ENCODE measurements around the gene CDC42BPB.

The CDC42BPB gene

DNA sequence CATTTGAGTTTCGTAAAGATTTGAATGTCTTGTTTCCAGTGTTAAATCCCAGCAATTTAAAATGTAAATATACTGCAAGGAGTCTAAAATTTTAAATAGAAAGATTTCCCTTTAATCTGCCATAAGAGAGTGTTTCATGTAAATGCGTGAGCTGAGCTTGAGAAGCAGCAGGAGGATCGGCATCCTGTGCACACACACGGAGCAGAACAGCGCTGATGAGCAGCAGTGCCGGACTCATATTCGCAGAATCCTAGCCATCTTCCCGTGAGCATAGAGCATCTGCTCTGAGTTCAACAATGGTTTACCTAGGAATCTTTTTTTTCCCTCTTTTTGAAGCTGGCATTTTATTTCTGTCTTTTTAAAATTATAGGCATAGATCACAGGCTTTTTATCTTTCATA lies 164.7 kb downstream of the CDC42BPB start:
- no peak for DNase-seq (ENCODE audit: insufficient read length, low spot score)
- TF ChIP-seq SPI1 (IDR thresholded peaks at IDR 0.05; ENCODE audit: low read depth, low read length) (no peak), PAX5 (IDR thresholded peaks at IDR 0.05; ENCODE audit: insufficient read depth, low read length, severe bottlenecking) (no peak), POU2F2 (IDR thresholded peaks at IDR 0.05; ENCODE audit: low read depth, low read length) (no peak), POLR2AphosphoS5 (IDR thresholded peaks at IDR 0.05; ENCODE audit: low read depth, low read length) (no peak), TAF1 (IDR thresholded peaks at IDR 0.05; ENCODE audit: low read depth, low read length) (no peak), POLR2A (IDR thresholded peaks at IDR 0.05; ENCODE audit: low read depth, low read length) (no peak)
- FAIRE-seq = no peak

DNA sequence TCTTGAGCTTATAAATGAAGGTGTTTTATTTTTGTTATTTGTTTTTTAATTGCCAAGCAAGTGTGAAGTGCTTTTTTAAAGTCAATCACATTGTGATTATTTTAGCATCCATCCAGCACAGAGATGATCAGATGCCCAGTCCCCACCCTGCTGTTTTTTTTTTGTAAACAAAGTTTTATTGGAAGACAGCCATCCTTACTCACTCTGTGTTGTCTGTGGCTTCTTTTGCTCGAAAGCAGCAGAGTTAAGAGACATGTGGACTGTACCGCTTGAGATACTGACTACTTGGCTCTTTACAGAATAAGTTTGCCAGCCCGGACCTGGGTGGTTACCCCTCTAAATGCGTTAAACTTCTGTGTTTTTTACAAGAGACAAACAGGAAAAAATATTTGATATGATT lies 165.8 kb downstream of the CDC42BPB start:
- DNase-seq (ENCODE audit: insufficient read length, low spot score) (no peak), FAIRE-seq (no peak)
- TF ChIP-seq TAF1 (IDR thresholded peaks at IDR 0.05; ENCODE audit: low read depth, low read length) = no peak
- no peak for TF ChIP-seq POU2F2 (IDR thresholded peaks at IDR 0.05; ENCODE audit: low read depth, low read length)
- TF ChIP-seq SPI1 (IDR thresholded peaks at IDR 0.05; ENCODE audit: low read depth, low read length) = no peak
- TF ChIP-seq POLR2AphosphoS5 (IDR thresholded peaks at IDR 0.05; ENCODE audit: low read depth, low read length) = no peak
- TF ChIP-seq PAX5 (IDR thresholded peaks at IDR 0.05; ENCODE audit: insufficient read depth, low read length, severe bottlenecking) = no peak

DNA sequence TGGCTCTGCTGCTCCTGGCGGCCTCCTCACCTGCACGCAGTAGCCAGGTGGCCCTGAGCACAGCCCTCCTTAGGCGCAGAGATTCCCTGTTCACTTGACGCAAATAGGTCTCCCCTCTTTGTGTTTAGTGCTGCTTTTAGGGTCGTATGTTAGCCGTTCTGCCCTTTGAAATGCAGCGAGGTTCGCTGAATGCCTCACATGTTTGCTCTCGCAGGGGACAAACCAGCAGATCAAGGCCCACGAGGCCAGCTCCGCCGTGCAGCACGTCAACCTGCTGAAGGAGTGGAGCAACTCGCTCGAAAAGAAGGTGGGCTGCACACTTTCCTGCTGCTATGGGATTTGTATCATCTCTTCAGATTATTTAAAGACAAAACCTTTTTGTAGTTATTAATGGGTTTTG lies 166.2 kb downstream of the CDC42BPB start:
- no peak for TF ChIP-seq SPI1 (IDR thresholded peaks at IDR 0.05; ENCODE audit: low read depth, low read length)
- no peak for TF ChIP-seq POLR2AphosphoS5 (IDR thresholded peaks at IDR 0.05; ENCODE audit: low read depth, low read length)
- no peak for DNase-seq (ENCODE audit: insufficient read length, low spot score)
- FAIRE-seq = no peak

DNA sequence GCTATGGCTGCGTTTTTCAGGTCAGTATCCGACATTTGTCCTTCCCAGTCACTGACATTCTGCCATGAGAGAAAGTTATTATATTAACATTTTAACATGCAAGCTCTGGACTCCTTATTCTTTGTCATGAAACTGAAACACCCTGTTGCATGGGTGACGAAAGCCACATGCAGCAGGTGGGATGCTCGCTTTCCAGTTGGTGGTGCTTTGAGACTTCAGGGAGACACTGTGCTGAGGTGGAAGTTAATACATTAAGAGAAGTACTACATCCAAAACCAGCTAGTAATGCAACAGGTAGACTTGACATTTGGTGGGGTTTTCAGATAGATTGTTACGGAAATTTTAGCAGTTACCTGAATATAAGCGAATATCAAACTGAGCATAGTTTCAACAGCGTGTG lies 167.7 kb downstream of the CDC42BPB start:
- DNase-seq (ENCODE audit: insufficient read length, low spot score) = no peak
- no peak for FAIRE-seq
- TF ChIP-seq POU2F2 (IDR thresholded peaks at IDR 0.05; ENCODE audit: low read depth, low read length) (no peak), PAX5 (IDR thresholded peaks at IDR 0.05; ENCODE audit: insufficient read depth, low read length, severe bottlenecking) (no peak), POLR2A (IDR thresholded peaks at IDR 0.05; ENCODE audit: low read depth, low read length) (no peak), TAF1 (IDR thresholded peaks at IDR 0.05; ENCODE audit: low read depth, low read length) (no peak), POLR2AphosphoS5 (IDR thresholded peaks at IDR 0.05; ENCODE audit: low read depth, low read length) (no peak), SPI1 (IDR thresholded peaks at IDR 0.05; ENCODE audit: low read depth, low read length) (no peak)

DNA sequence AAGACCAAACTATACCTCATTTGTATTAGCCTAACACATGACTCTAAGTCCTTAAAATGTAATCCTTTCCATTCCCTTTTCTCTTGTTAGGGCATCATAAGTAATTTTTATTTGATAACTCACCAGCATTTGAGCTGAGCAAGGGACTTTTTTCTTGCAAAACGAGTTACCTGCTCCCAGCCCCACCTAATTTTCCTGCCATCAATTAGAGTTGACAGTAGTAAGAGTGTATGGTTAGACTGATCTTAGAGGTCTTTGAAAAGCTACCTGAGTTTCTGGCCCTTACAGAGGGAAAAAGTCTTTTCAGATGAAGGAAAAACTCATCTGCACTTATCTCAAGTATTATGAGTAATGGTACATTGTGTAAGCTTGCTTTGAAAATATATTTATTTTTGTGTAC lies 168.6 kb downstream of the CDC42BPB start:
- DNase-seq (ENCODE audit: insufficient read length, low spot score) (no peak), FAIRE-seq (no peak)
- TF ChIP-seq PAX5 (IDR thresholded peaks at IDR 0.05; ENCODE audit: insufficient read depth, low read length, severe bottlenecking) (no peak), POU2F2 (IDR thresholded peaks at IDR 0.05; ENCODE audit: low read depth, low read length) (no peak), TAF1 (IDR thresholded peaks at IDR 0.05; ENCODE audit: low read depth, low read length) (no peak), POLR2A (IDR thresholded peaks at IDR 0.05; ENCODE audit: low read depth, low read length) (no peak), SPI1 (IDR thresholded peaks at IDR 0.05; ENCODE audit: low read depth, low read length) (no peak)

DNA sequence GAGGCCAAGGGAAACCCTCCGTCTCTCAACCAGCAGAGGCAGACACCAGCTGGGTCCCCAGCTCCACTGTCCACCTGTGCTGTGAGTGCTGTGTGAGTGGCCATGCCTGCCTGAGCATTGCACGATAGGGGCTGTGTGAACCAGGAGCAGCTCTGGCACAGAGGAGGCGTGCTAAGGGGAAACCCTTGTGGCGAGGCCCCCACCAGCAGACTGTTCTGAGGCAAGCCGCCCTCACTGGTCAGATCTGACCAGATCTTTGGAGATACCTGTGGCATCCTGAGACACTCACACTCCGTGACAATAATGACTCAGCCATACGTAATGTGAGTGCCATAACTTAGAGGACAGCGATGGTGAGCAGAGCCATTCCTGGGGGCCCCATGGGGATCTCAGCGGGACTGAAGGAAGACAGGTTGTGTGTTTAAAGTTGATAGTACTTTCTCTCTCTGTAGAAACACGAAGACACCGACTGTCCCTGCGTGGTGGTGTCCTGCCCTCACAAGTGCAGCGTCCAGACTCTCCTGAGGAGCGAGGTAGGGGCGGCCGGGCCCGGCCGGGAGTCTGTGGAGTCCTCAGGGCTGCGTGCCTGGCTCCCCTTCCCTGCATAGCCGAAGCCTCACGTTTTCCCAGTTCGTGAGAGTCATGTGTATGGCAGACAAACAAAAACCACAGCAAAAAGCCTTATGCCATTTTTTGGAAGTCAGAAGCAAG lies 171.5 kb downstream of the CDC42BPB start:
- FAIRE-seq (no peak), DNase-seq (ENCODE audit: insufficient read length, low spot score) (no peak)
- TF ChIP-seq POLR2AphosphoS5 (IDR thresholded peaks at IDR 0.05; ENCODE audit: low read depth, low read length) = no peak
- TF ChIP-seq TAF1 (IDR thresholded peaks at IDR 0.05; ENCODE audit: low read depth, low read length) = no peak
- no peak for TF ChIP-seq POU2F2 (IDR thresholded peaks at IDR 0.05; ENCODE audit: low read depth, low read length)
- no peak for TF ChIP-seq SPI1 (IDR thresholded peaks at IDR 0.05; ENCODE audit: low read depth, low read length)

DNA sequence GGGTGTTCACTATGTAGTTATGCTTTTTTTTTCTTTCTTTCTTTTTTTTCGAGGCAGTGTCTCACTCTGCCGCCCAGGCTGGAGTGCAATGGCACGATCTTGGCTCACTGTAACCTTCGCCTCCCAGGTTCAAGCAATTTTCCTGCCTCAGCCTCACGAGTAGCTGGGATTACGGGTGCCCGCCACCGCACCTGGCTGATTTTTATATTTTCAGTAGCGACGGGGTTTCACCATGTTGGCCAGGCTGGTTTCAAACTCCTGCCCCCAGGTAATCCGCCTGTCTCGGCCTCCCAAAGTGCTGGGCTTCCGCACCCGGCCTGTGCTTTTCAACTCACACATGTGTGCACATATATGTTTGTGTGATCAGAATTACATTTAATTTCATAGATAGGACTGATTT lies 173.8 kb downstream of the CDC42BPB start:
- FAIRE-seq (no peak), DNase-seq (ENCODE audit: insufficient read length, low spot score) (no peak)
- TF ChIP-seq POU2F2 (IDR thresholded peaks at IDR 0.05; ENCODE audit: low read depth, low read length) (no peak), TAF1 (IDR thresholded peaks at IDR 0.05; ENCODE audit: low read depth, low read length) (no peak), POLR2A (IDR thresholded peaks at IDR 0.05; ENCODE audit: low read depth, low read length) (no peak), POLR2AphosphoS5 (IDR thresholded peaks at IDR 0.05; ENCODE audit: low read depth, low read length) (no peak), SPI1 (IDR thresholded peaks at IDR 0.05; ENCODE audit: low read depth, low read length) (no peak), PAX5 (IDR thresholded peaks at IDR 0.05; ENCODE audit: insufficient read depth, low read length, severe bottlenecking) (no peak)

DNA sequence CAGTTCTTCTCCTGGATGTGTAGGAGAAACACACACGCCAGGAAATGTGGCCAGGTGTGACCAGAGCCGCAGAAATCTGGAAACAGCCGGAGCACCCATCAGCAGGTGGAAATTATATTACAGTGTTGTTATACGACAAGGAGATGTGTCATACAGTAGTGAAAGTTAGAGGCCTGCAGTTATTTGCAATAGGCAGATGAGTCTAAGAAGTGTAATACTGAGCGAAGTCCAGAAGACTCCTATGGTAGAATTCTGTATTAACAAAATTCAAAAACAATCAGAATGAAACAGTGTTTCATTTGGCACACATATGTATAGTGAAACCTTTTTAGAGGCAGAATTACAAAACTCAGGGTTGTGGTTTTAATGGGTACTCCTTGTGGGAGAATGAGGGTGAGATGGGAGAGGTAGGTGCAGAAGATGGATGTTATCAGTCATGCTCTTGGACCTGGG lies 174.2 kb downstream of the CDC42BPB start:
- no peak for FAIRE-seq
- no peak for DNase-seq (ENCODE audit: insufficient read length, low spot score)
- TF ChIP-seq POLR2AphosphoS5 (IDR thresholded peaks at IDR 0.05; ENCODE audit: low read depth, low read length) = no peak
